LNCAP (cell line): Measurements from ENCODE around the gene PAFAH2.

Experiments
- TF ChIP-seq, protein P1 (sequence below): fragments of 450-650 bp; IDR thresholded peaks from 2 replicates; pipeline ENCODE4 v1.5.1; 2017; ENCODE audit warnings: mild to moderate bottlenecking

The PAFAH2 gene

DNA sequence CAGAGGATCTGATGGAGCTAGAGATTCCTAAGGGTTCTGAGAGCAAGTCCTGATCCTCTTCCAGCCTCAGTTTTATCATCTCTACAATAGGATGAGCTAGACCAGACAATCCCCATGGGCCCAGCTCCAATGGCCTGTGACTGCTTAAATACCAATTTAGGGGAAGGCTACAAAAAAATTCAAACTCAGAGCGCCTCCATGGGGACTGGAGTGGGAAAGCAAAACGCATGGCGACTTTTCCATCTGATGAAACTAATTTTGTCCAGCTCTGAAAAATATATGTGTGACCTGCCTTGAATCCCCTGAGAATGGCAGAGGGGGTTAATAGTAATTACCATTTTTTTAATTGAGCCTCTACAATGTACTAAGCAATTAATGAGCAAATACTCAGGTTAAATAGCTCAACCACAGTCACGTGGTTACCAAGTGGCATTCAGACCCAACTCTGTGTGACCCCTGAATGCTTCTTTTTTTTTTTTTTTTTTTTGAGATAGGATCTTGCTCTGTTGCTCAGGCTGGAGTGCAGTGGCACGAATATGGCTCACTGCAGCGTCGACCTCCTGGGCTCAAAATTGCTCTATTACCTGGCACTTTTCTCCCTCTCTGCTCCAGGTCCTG is 32.1 kb upstream of the PAFAH2 start:
- TF ChIP-seq, protein P1, sequence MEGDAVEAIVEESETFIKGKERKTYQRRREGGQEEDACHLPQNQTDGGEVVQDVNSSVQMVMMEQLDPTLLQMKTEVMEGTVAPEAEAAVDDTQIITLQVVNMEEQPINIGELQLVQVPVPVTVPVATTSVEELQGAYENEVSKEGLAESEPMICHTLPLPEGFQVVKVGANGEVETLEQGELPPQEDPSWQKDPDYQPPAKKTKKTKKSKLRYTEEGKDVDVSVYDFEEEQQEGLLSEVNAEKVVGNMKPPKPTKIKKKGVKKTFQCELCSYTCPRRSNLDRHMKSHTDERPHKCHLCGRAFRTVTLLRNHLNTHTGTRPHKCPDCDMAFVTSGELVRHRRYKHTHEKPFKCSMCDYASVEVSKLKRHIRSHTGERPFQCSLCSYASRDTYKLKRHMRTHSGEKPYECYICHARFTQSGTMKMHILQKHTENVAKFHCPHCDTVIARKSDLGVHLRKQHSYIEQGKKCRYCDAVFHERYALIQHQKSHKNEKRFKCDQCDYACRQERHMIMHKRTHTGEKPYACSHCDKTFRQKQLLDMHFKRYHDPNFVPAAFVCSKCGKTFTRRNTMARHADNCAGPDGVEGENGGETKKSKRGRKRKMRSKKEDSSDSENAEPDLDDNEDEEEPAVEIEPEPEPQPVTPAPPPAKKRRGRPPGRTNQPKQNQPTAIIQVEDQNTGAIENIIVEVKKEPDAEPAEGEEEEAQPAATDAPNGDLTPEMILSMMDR, result no peak

DNA sequence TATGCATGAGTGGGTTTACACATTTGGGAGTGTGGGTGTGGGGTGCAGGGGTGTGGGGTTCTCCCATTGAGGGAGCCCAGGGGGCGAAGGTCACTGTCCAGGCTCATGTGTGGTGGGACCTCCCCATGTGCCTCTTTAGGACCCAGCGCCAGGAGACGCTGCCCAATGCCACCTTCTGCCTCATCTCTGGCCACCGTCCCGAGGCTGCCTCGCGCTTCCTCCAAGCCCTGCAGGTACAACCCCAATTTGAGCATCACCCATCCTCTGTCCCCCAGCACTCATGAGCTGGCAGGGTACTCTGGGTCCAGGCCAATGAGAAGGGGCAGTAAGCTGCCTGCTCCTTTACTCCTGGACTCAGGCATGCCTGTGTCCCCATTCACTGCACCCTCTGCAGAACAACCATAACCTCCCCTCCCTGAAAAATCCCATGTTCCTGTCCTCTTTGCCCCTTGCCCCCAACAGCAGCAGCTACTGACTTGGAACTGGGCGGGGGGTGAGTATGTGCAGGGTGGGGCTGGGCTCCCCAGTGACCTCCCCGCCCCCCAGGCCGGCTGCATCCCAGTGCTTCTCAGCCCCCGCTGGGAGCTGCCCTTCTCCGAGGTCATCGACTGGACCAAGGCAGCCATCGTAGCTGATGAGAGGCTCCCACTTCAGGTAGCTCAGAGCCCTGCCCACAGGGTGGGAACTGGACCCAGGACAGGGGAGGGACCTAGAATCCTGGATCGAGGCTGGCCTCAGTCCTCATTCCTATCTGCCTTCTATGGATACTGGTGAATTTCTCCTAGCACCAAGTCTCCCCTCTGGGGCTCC is 31.4 kb upstream of the PAFAH2 start:
- TF ChIP-seq, protein P1, result no peak

DNA sequence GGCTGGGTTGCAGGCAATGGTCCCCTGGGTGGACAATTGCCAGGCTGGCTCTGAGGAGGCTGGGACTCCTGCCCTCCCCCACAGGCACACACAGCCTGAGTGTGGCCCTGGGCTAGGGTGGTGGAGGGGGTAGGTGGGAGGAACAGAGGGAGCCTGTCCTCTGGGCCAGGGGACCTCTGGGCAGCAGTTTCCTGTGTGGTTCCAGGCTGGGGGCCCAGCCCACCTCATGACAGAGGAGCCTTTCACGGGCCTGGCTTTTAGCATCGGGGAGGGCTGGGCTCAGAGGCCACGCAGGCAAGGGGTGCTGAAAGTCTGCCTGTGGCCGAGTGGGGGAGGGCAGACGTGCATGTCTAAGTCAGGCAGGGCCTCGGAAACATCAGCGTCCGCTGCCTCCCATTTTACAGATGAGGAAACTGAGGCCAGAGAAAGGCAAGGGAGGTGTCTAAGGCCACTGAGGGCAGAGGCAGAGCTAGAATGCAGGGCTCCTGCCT is 30.7 kb upstream of the PAFAH2 start:
- TF ChIP-seq, protein P1, result no peak

- TF ChIP-seq, protein P1, result no peak
Observed at GRCh38 chr1:26027716-26028489, 30.0 kb upstream of the PAFAH2 start.

GRCh38 chr1:26025517-26025916 is 27.7 kb upstream of the PAFAH2 start:
- TF ChIP-seq, protein P1, result no peak

DNA sequence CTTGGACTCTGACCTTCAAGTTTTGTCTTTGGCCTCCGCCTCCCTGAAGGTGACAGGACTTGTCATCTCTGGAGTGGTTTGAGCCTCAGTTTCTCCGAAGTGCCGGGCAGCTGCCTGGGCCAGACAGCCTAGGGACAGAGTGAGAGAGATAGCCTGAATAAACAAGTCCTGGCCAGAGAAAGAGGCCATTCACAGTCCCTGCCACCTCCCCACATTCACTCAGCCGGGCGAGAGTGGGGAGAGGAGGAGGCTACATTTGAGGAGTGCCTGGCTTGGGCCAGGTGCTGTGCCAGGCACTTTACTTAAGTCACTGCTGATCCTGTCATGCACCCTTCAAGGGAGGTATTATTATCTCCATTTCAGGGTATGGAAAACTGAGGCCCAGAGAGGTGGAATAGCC is 27.2 kb upstream of the PAFAH2 start:
- TF ChIP-seq, protein P1, result no peak

DNA sequence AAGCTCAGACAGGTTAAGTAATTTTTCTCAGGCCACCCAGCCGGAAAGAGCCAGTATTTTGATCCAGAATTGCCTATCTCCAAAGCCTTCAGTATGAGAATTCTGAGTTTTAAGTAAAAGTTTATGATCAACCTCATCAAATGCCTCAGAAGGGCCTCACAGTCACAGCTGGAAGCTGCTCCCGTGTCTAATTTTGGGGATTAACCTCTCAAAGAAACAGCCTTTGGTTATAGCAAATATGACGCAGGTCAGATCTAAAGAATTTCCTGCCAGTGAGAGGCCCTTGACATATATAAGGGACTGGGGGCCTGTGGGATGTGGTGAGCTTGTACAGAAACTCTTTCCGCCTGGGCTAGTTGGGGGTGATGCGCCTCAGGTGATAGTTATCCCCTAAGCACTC is 26.0 kb upstream of the PAFAH2 start:
- TF ChIP-seq, protein P1, result no peak
